Nephron (organoid): ENCODE measurements around the gene BCL11B.
A peak's percentile ranks its signal among the peaks of the same experiment; 100 is the strongest.

ENCODE experiments used
- H3K27ac Mint-ChIP-seq, 3 experiments: 2 replicates each; pipeline ENCODE4 v1.8.0; 2020; ENCODE audit warnings: mixed read lengths in 3 of 3, mild to moderate bottlenecking in 2 of 3, moderate library complexity in 1 of 3
- H3K27me3 Mint-ChIP-seq: 2 replicates; pipeline ENCODE4 v1.8.0; 2021; ENCODE audit warnings: low read depth, mild to moderate bottlenecking, moderate library complexity, mixed read lengths
- H3K36me3 Mint-ChIP-seq: 2 replicates; pipeline ENCODE4 v1.8.0; 2020; ENCODE audit warnings: low read depth, mixed read lengths
- H3K4me1 Mint-ChIP-seq: 2 replicates; pipeline ENCODE4 v1.8.0; 2020; ENCODE audit warnings: mixed read lengths
- H3K4me3 Mint-ChIP-seq, 3 experiments: 2 replicates each; pipeline ENCODE4 v1.8.0; 2020; ENCODE audit warnings: mild to moderate bottlenecking in 3 of 3, mixed read lengths in 3 of 3, moderate library complexity in 2 of 3
- H3K9me3 Mint-ChIP-seq: 2 replicates; pipeline ENCODE4 v1.8.0; 2020; ENCODE audit warnings: mixed read lengths
- CTCF ChIP-seq, 3 experiments: fragments of 200-600 bp; sonication (generic); IDR thresholded peaks; one replicate each; pipeline ENCODE4 v1.5.0; 2021; ENCODE audit warnings: antibody characterized with exemption in 3 of 3; ENCODE audit not compliant: unreplicated experiment in 3 of 3

Gene BCL11B

GRCh38 chr14:99277530-99277929 is 5.5 kb upstream of the BCL11B start:
- Mint-ChIP-seq H3K4me1 (peaks cover 15% of the 10 kb centered on the region), H3K36me3 (no peaks in the 10 kb centered on the region), H3K27me3 (peaks cover 74% of the 10 kb centered on the region), H3K27ac (no peak overlapping the region), H3K9me3 (no peaks in the 10 kb centered on the region), H3K4me3 (no peak overlapping the region)
- TF ChIP-seq CTCF (IDR thresholded peaks at IDR 0.05; ENCODE audit: unreplicated experiment in 3 of 3), result no peak

- no peaks in the 10 kb centered on the region for H3K36me3 Mint-ChIP-seq
- H3K4me3 Mint-ChIP-seq, result no peak overlapping the region
- H3K9me3 Mint-ChIP-seq, result no peaks in the 10 kb centered on the region
- peaks cover 25% of the 10 kb centered on the region for H3K4me1 Mint-ChIP-seq
- peaks cover 84% of the 10 kb centered on the region for H3K27me3 Mint-ChIP-seq
- H3K27ac Mint-ChIP-seq, result no peak overlapping the region
- TF ChIP-seq CTCF (IDR thresholded peaks at IDR 0.05; ENCODE audit: unreplicated experiment in 3 of 3), result no peak
Observed at GRCh38 chr14:99276482-99276881, 4.5 kb upstream of the BCL11B start.

- Mint-ChIP-seq H3K4me3 (peak overlapping the region; percentile 78 to 84 (median 81)), H3K27me3 (peaks cover 82% of the 10 kb centered on the region), H3K27ac (peak overlapping the region in 1 of 3 experiments; percentile 10), H3K4me1 (peaks cover 29% of the 10 kb centered on the region), H3K9me3 (no peaks in the 10 kb centered on the region), H3K36me3 (no peaks in the 10 kb centered on the region)
- no peak for TF ChIP-seq CTCF (IDR thresholded peaks at IDR 0.05; ENCODE audit: unreplicated experiment in 3 of 3)
Observed at GRCh38 chr14:99275222-99275584, 3.2 kb upstream of the BCL11B start.

GRCh38 chr14:99274346-99275221 is 2.6 kb upstream of the BCL11B start:
- no peaks in the 10 kb centered on the region for H3K36me3 Mint-ChIP-seq
- peaks cover 33% of the 10 kb centered on the region for H3K4me1 Mint-ChIP-seq
- H3K9me3 Mint-ChIP-seq, result no peaks in the 10 kb centered on the region
- peaks cover 82% of the 10 kb centered on the region for H3K27me3 Mint-ChIP-seq
- peak overlapping the region; percentile 81 to 85 (median 82) for H3K4me3 Mint-ChIP-seq
- peak overlapping the region in 2 of 3 experiments; percentile 2 to 4 for H3K27ac Mint-ChIP-seq
- peak; percentile 41 to 45 (median 43) for TF ChIP-seq CTCF (IDR thresholded peaks at IDR 0.05; ENCODE audit: unreplicated experiment in 3 of 3)

GRCh38 chr14:99273766-99274345 is 1.9 kb upstream of the BCL11B start:
- Mint-ChIP-seq H3K4me1 (peaks cover 34% of the 10 kb centered on the region), H3K27ac (peak overlapping the region in 1 of 3 experiments; percentile 57), H3K27me3 (peaks cover 84% of the 10 kb centered on the region), H3K4me3 (peak overlapping the region; percentile 72 to 84 (median 82)), H3K9me3 (no peaks in the 10 kb centered on the region), H3K36me3 (no peaks in the 10 kb centered on the region)
- TF ChIP-seq CTCF (IDR thresholded peaks at IDR 0.05; ENCODE audit: unreplicated experiment in 3 of 3), result no peak
